CD4-positive, alpha-beta T cell treated with Interleukin-2 at 100 ng/mL for 4 hours (primary cell): Measurements from ENCODE around the gene CRX.
"Not testable (repeated sequence)": the region's sequence is repeated elsewhere in the genome, so short reads cannot be mapped to it uniquely, and the experiment has no call there.

Experiments
- DNase-seq: peaks from one replicate; pipeline ENCODE4 v3.0.0-alpha.2; 2020; ENCODE audit warnings: low spot score

Gene CRX

GRCh38 chr19:47859838-47860237 is 38.1 kb downstream of the CRX start:
- not testable (repeated sequence) for DNase-seq

GRCh38 chr19:47860602-47861297 is 39.0 kb downstream of the CRX start:
- no peak for DNase-seq

DNA sequence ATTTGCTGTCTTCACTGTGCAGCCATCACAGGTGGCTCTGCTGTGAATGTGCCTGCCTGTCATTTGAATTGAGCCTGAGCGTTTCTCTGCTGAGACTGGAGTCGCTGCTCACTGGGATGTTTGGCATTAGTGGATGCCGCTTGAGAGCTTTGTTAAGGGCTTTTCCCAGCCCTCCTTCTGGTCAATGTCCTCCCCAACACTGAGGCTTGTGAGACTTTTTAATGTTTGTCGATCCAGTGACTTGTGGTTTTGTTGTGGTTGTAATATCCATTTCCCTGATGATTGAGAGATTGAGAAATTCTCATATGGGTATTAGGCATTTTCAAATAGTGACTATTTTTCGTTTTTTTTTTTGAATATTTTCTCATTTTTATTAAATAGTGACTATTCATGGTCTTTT is 39.9 kb downstream of the CRX start:
- no peak for DNase-seq

GRCh38 chr19:47863514-47863936 is 41.8 kb downstream of the CRX start:
- peak; percentile 72 for DNase-seq

DNA sequence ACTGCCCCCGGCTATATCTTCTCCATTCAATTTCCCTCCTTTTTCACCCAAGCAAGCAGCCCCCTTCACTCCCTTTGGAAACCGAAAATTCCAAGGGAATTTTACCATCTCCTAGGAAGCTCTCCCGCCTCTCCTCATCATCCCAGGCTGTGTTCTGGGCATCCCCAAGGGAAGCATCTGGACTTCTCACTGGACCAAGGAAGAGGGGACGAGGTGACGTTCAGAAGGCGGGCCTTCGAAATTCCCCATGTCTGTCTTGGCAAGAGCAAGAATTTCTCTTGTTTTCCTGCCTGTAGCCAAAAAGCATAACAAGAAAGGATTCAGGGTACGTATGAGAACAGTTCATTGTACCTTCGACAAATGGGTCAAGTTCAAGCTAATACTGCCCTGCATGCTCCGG is 43.4 kb downstream of the CRX start:
- DNase-seq, result no peak

DNA sequence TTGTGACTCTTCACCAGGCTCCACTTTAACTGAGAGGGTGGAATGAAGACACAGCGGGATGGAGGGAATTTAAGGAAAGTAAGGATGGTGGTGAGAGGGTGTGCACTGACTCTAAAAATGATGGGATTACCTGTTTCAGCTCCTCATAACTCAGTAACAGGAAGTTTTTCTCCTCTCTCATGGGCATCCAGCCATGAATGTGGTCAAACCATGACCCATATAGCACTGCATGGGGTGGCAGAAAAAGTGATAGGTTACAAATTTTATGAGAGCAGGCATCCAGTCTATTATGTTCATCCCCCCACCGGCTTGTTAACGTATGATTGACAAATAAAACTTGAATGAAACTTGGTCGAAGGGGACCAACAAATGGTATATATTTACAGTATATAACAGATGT is 57.2 kb downstream of the CRX start:
- no peak for DNase-seq

- DNase-seq, result not testable (repeated sequence)
Observed at GRCh38 chr19:47879385-47879784, 57.6 kb downstream of the CRX start.

DNA sequence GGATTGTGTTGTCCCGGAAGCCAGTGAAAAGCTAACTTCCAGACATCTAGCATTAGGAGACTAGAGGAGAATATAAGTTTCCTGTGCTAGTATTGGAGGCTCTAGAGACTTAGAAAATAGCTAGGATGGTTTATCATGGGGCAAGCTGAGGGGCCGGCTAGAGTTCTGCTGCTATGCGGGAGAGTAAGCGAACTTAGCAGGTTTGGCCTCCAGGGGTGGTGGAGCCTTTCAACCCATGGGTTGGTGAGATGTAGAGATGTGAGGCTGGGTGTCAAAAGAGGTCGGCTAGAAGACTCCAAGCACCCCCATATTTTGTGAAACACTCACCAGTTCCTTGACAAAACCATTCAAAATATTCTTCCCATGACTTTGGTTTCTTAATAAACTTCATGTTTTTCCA is 60.0 kb downstream of the CRX start:
- no peak for DNase-seq

- DNase-seq, result no peak
Observed at GRCh38 chr19:47882890-47883289, 61.2 kb downstream of the CRX start.

GRCh38 chr19:47885067-47885463 is 63.3 kb downstream of the CRX start:
- no peak for DNase-seq

DNA sequence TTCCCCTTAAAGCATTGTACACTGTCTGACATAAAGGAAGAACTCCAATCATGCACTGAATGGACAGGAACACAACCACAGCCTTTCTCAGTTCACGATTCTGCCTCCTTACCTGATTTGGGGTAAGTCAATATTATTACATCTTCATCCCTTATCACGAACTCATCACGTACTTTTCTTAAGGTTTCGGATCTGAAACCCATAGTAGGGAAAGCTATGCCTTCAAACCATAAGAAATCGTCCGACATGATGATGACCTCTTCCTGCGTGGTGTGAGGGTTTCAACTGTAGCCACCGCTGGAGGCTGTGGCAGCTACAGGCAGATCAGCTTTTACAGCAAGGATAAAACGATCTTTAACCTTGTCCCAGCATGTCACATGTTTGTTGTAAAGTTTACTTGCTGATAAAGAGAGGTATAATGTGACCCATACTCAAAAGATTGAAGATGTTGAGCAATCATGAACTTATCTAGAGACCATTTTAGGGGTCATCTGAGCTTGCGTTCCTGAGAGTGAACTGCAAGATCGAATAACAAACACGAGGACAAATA is 64.3 kb downstream of the CRX start, which contains the start of gene SULT2A1:
SULT2A1 (minus strand) TSS at position 306 of the 550 bp plus-strand sequence; CDS start at position 248, 58 bp downstream.
- no peak for DNase-seq

DNA sequence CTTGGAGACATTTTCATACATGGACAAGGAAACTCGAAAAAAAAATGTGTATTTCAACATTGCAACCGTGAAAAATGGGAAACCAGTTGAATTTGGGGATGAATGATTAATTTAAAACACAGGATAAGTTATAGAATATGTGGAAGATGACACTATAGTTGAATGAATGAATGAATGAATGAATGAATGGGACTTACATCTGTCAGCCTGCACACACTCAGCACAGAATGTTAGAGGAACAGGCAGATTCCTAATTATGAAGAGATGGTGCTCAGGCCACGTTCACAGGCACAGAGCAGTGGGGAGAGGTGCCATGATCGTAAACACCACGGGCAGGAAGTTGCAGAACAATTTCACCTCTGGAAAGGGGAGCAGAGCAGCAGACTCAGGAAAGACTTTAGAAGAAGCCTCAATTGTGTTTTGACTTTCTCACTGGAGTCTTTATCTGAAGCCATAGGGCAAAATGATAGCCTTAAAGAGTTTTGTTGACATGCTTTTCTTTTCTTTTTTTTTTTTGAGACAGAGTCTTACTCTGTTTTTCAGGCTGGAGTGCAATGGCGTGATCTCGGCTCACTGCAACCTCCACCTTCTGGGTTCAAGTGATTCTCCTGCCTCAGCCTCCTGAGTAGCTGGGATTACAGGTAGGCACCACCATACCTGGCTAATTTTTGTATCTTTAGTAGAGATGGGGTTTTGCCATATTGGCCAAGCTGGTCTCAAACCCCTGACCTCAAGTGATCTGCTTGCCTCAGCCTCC is 69.3 kb downstream of the CRX start:
- DNase-seq, result no peak

DNA sequence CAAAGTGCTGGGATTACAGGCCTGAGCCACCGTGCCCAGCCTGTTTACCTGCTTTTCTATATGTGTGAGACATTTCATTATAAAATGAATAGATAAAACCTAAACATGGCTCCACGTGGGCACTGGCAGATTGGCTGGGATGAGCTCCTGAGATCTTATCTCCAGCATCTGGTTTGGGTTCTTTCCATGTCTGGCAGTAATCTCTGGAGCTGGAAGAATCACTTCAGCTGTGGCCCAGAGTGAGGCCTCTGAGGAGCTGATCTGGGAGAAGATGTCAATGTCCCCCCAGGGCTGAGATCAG is 69.8 kb downstream of the CRX start:
- no peak for DNase-seq

DNA sequence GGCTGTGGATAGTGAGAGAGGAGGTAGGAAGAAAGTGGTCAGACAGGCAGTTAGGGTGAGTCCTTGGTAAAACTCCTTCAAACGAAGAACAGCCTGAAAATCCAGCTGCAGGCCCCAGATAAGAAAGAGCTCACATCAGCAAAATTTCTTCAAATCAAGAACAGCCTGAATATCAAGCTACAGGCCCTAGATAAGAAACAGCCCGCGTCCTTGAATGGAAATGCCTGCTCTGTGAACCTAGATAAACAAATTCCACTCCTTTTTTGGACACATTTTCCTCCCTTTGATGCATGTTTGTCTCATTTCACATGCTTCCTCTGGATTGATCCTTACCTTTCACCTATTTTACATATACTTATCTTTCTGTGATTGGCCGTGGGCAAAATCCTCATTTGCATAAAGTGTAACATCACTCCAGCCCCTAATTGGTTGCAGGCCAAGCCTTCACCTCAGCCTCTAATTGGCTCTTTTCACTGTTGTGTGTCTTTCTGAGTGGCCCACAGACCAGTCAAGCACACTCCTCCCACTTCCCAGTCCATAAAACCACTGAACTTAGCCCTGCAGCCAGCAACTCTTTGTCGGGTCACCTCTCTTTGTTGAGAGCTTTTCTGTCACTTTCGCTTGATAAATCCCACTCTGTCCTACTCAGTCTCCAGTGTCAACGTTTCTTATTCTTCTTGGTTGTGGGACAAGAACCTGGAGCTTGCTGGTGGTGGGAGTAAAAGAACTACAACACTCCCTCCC is 70.4 kb downstream of the CRX start:
- DNase-seq, result no peak
